GM19324 (cell line): Measurements from ENCODE around the gene COTL1.

Experiments used
- ATAC-seq: cut with Tn5 transposase; IDR thresholded peaks from one replicate; pipeline ENCODE4 v1.9.1; 2021; ENCODE audit warnings: mild to moderate bottlenecking, moderate library complexity; ENCODE audit not compliant: unreplicated experiment, low FRiP score

The COTL1 gene

GRCh38 chr16:84598360-84598759, 19.5 kb downstream of the COTL1 start:
- ATAC-seq, result no peak

GRCh38 chr16:84597931-84598351, 19.9 kb downstream of the COTL1 start:
- ATAC-seq, result no peak

GRCh38 chr16:84597528-84597896, 20.4 kb downstream of the COTL1 start:
- ATAC-seq, result no peak

GRCh38 chr16:84596801-84597527, 20.9 kb downstream of the COTL1 start:
- ATAC-seq, result no peak

GRCh38 chr16:84596161-84596560, 21.7 kb downstream of the COTL1 start:
- ATAC-seq, result no peak

GRCh38 chr16:84595052-84595481, 22.8 kb downstream of the COTL1 start:
- ATAC-seq, result no peak

- ATAC-seq, result no peak
Measured at GRCh38 chr16:84594725-84595038, 23.2 kb downstream of the COTL1 start.

GRCh38 chr16:84593825-84594724, 23.8 kb downstream of the COTL1 start:
- ATAC-seq, result peak; percentile 83

- ATAC-seq, result no peak
Measured at GRCh38 chr16:84592718-84593117, 25.2 kb downstream of the COTL1 start.

GRCh38 chr16:84589975-84590719, 27.7 kb downstream of the COTL1 start:
- ATAC-seq, result no peak

GRCh38 chr16:84588991-84589390, 28.9 kb downstream of the COTL1 start:
- no peak for ATAC-seq

- ATAC-seq, result peak; percentile 66
Measured at GRCh38 chr16:84585886-84586285, 32.0 kb downstream of the COTL1 start.

- no peak for ATAC-seq
Measured at GRCh38 chr16:84585467-84585866, 32.4 kb downstream of the COTL1 start.

GRCh38 chr16:84584678-84585077, 33.2 kb downstream of the COTL1 start:
- no peak for ATAC-seq

- ATAC-seq, result no peak
Measured at GRCh38 chr16:84583995-84584394, 33.9 kb downstream of the COTL1 start.

- no peak for ATAC-seq
Measured at GRCh38 chr16:84582958-84583516, 34.8 kb downstream of the COTL1 start.

GRCh38 chr16:84581158-84581557, 36.7 kb downstream of the COTL1 start:
- ATAC-seq, result no peak

- ATAC-seq, result no peak
Measured at GRCh38 chr16:84579936-84580335, 37.9 kb downstream of the COTL1 start.

GRCh38 chr16:84578538-84579126, 39.2 kb downstream of the COTL1 start:
- ATAC-seq, result no peak

GRCh38 chr16:84577034-84577803, 40.7 kb downstream of the COTL1 start:
- no peak for ATAC-seq
